ENCODE results near the gene DMXL1.

- no peak for TF ChIP-seq RFX5 (IDR thresholded peaks at IDR 0.05; ENCODE audit: low read length)
- TF ChIP-seq, protein P1, sequence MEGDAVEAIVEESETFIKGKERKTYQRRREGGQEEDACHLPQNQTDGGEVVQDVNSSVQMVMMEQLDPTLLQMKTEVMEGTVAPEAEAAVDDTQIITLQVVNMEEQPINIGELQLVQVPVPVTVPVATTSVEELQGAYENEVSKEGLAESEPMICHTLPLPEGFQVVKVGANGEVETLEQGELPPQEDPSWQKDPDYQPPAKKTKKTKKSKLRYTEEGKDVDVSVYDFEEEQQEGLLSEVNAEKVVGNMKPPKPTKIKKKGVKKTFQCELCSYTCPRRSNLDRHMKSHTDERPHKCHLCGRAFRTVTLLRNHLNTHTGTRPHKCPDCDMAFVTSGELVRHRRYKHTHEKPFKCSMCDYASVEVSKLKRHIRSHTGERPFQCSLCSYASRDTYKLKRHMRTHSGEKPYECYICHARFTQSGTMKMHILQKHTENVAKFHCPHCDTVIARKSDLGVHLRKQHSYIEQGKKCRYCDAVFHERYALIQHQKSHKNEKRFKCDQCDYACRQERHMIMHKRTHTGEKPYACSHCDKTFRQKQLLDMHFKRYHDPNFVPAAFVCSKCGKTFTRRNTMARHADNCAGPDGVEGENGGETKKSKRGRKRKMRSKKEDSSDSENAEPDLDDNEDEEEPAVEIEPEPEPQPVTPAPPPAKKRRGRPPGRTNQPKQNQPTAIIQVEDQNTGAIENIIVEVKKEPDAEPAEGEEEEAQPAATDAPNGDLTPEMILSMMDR (IDR thresholded peaks at IDR 0.05) = no peak
- TF ChIP-seq, protein P2, sequence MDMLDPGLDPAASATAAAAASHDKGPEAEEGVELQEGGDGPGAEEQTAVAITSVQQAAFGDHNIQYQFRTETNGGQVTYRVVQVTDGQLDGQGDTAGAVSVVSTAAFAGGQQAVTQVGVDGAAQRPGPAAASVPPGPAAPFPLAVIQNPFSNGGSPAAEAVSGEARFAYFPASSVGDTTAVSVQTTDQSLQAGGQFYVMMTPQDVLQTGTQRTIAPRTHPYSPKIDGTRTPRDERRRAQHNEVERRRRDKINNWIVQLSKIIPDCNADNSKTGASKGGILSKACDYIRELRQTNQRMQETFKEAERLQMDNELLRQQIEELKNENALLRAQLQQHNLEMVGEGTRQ (IDR thresholded peaks at IDR 0.05; ENCODE audit: borderline replicate concordance, low read depth, low read length) = no peak
These were observed 34.7 kb upstream of the DMXL1 start for GRCh38 chr5:119036101-119036762.
